Heart left ventricle (tissue), 16 donors: ENCODE measurements around the gene EVC. TPM values are rescaled to one million over a fixed set of nuclear protein-coding genes. Genes with fewer than 3 reads are reported as not detected.

Experiments
- ATAC-seq, 4 donors: fragments of 200-7000 bp; cut with Tn5 transposase; one replicate each; pipeline ENCODE4 v1.9.1; 2020 to 2022; ENCODE audit warnings: moderate library complexity in 4 of 4, mild to moderate bottlenecking in 3 of 4, moderate number of reproducible peaks in 1 of 4
- DNase-seq, 5 donors: peaks; one replicate each; pipeline ENCODE4 v3.0.0-alpha.2; 2020
- H3K27ac ChIP-seq, 12 donors: fragments of 200-600 bp; sonication (generic) in 4 of 12; one replicate each; pipeline versions ENCODE4 v1.5.0 to v1.8.0; 2016 to 2022; ENCODE audit warnings: mild to moderate bottlenecking in 2 of 12
- H3K27me3 ChIP-seq, 9 donors: fragments of 200-600 bp; sonication (generic) in 2 of 9; one replicate each; pipeline versions ENCODE4 v1.5.1 to v1.8.0; 2016 to 2022; ENCODE audit warnings: mild to moderate bottlenecking in 3 of 9
- H3K36me3 ChIP-seq, 9 donors: fragments of 200-600 bp; sonication (generic) in 2 of 9; one replicate each; pipeline versions ENCODE4 v1.5.0 to v1.8.0; 2018 to 2022; ENCODE audit warnings: mild to moderate bottlenecking in 2 of 9
- H3K4me1 ChIP-seq, 12 donors: fragments of 200-600 bp; sonication (generic) in 4 of 12; one replicate each; pipeline versions ENCODE4 v1.5.0 to v1.8.0; 2016 to 2022; ENCODE audit warnings: mild to moderate bottlenecking in 3 of 12
- H3K4me3 ChIP-seq, 12 donors: fragments of 200-600 bp; sonication (generic) in 4 of 12; one replicate each; pipeline versions ENCODE4 v1.5.0 to v1.8.0; 2017 to 2022; ENCODE audit warnings: mild to moderate bottlenecking in 9 of 12, moderate library complexity in 4 of 12
- H3K9me3 ChIP-seq, 12 donors: fragments of 200-600 bp; sonication (generic) in 4 of 12; one replicate each; pipeline versions ENCODE4 v1.5.0 to v1.8.0; 2016 to 2022; ENCODE audit warnings: mild to moderate bottlenecking in 1 of 12
- CTCF ChIP-seq, 12 donors: fragments of 200-600 bp; sonication (generic) in 4 of 12; IDR thresholded peaks; one replicate each; pipeline versions ENCODE4 v1.5.0 to v1.8.0; 2018 to 2022; ENCODE audit warnings: antibody characterized with exemption in 12 of 12, mild to moderate bottlenecking in 5 of 12
- POLR2A ChIP-seq, 2 donors: fragments of 450-650 bp; IDR thresholded peaks; one replicate each; pipeline ENCODE4 v1.6.1; 2017; ENCODE audit warnings: antibody characterized with exemption in 2 of 2, mild to moderate bottlenecking in 2 of 2, moderate library complexity in 2 of 2
- WGBS, 4 donors: extraction: QIAGEN DNeasy Blood & Tissue Kit in 2 of 4; methylation state at CpG; one replicate each; pipeline versions ENCODE4 v1.1.5 to v1.1.7; 2013 to 2018; 5-methylcytosine and 5-hydroxymethylcytosine counted together
- intact Hi-C, 10 donors: fragments of 100-400 bp; cut with DNase I; formaldehyde crosslinking; loops; one replicate each; pipeline versions ENCODE4 v1.11.1 to v1.14.2; 2022
- polyA plus RNA-seq, 2 donors: library from polyadenylated mRNA; stranded (reverse); fragments of 200-250 nt; gene quantifications; one replicate each; pipeline ENCODE4 v1.2.3, GENCODE V29; 2013
- total RNA-seq, 9 donors: library from RNA; depleted of rRNA in 2 of 9; stranded (reverse); fragments of >200 nt in 2 of 9; fragmentation: NEBNext Ultra II Directional in 3 of 9; extraction: Animal tissue kit (Norgen Biotek cat#: 25700) in 3 of 9; gene quantifications; one replicate each; pipeline versions ENCODE4 v1.1.0 to v1.2.4, GENCODE V29; 2016 to 2023
- donor health status: ischemic (EF 13 %, LVEDD 7.1; RV severe dilation, severe dysfunction).
- donor health status: healthy with polysubstance abuse.
- donor health status: DM: no; HTN: yes; CAD: no.
- donor health status: DM: no; HTN: no; CAD: no.
- donor health status: ischemic (EF 25% LVEDD 6.9; RV normal size, moderate dysfunction).
- donor health status: ischemic (EF 25% LVEDD 5.7; RV mildly dilated, moderate dysfunction).
- donor health status: healthy.
- donor health status: DM: yes; HTN: yes; CAD: no.
- donor health status: ischemic (EF 35%, LVEDD 5.7; RV mildly dilated, moderate dysfunction).
- donor health status: nonischemic (EF 11% LVEDD 7.7; RV severe dilation, severe dysfunction).
- donor health status: DM: yes; HTN: yes; CAD: no.
- donor health status: PGD.
- donor health status: ischemic (EF 29% LVEDD 5.4; RV normal size, mild dysfunction).
- donor health status: nonischemic (EF 23%, LVEDD 6.1; RV moderate dilation, normal function).

The EVC gene
- total and polyA plus RNA-seq, 11 donors = 2.4 to 11.3 (median 4.1) TPM

GRCh38 chr4:5693871-5694270 lies 17.1 kb upstream of the EVC start:
- TF ChIP-seq POLR2A (IDR thresholded peaks at IDR 0.05) = no peak
- no peak for TF ChIP-seq CTCF (IDR thresholded peaks at IDR 0.05)
- Histone ChIP-seq H3K27ac (no peak overlapping the region), H3K36me3 (peaks cover 0 to 71% (median 5%) of the 10 kb centered on the region in 9 donors), H3K9me3 (no peaks in the 10 kb centered on the region), H3K4me1 (no peaks in the 10 kb centered on the region), H3K27me3 (no peaks in the 10 kb centered on the region), H3K4me3 (no peak overlapping the region)
- intact Hi-C loops = no loop called here
- no peak for ATAC-seq
- WGBS, 4 donors = 86 to 91% (median 88%) methylated on average over 4 of the region's 4 CpGs
- no peak for DNase-seq

GRCh38 chr4:5696341-5696740 lies 14.7 kb upstream of the EVC start:
- ATAC-seq (no peak), DNase-seq (no peak)
- Histone ChIP-seq H3K9me3 (no peaks in the 10 kb centered on the region), H3K27me3 (no peaks in the 10 kb centered on the region), H3K4me1 (no peaks in the 10 kb centered on the region), H3K4me3 (no peak overlapping the region), H3K27ac (no peak overlapping the region), H3K36me3 (peaks cover 0 to 52% (median 4%) of the 10 kb centered on the region in 9 donors)
- intact Hi-C loops = no loop called here
- no peak for TF ChIP-seq POLR2A (IDR thresholded peaks at IDR 0.05)
- no peak for TF ChIP-seq CTCF (IDR thresholded peaks at IDR 0.05)
- WGBS, 4 donors = 91 to 94% (median 93%) methylated on average over 9 to 11 of the region's 11 CpGs

GRCh38 chr4:5700459-5700858 lies 10.5 kb upstream of the EVC start:
- ATAC-seq (no peak), DNase-seq (no peak)
- Histone ChIP-seq H3K27ac (no peak overlapping the region), H3K4me1 (peaks cover 0 to 3% (median 0%) of the 10 kb centered on the region in 12 donors), H3K4me3 (no peak overlapping the region), H3K36me3 (peaks cover 0 to 23% (median 0%) of the 10 kb centered on the region in 9 donors), H3K9me3 (no peaks in the 10 kb centered on the region), H3K27me3 (no peaks in the 10 kb centered on the region)
- intact Hi-C loops = no loop called here
- WGBS, 4 donors = 59 to 75% (median 67%) methylated on average over 4 to 5 of the region's 5 CpGs
- TF ChIP-seq CTCF (IDR thresholded peaks at IDR 0.05) (no peak), POLR2A (IDR thresholded peaks at IDR 0.05) (no peak)

GRCh38 chr4:5701971-5702370 lies 9.0 kb upstream of the EVC start:
- H3K27me3 ChIP-seq = peaks cover 0 to 5% (median 0%) of the 10 kb centered on the region in 9 donors

More at GRCh38 chr4:5701971-5702370, 9.0 kb upstream of the EVC start:
- peaks cover 0 to 13% (median 0%) of the 10 kb centered on the region in 9 donors for H3K36me3 ChIP-seq
- H3K9me3 ChIP-seq = no peaks in the 10 kb centered on the region
- H3K4me3 ChIP-seq = no peak overlapping the region
- DNase-seq (no peak), ATAC-seq (no peak)
- WGBS, 4 donors = 85 to 93% (median 91%) methylated on average over 8 of the region's 8 CpGs
- peaks cover 0 to 14% (median 0%) of the 10 kb centered on the region in 12 donors for H3K4me1 ChIP-seq
- H3K27ac ChIP-seq = no peak overlapping the region
- TF ChIP-seq POLR2A (IDR thresholded peaks at IDR 0.05) (no peak), CTCF (IDR thresholded peaks at IDR 0.05) (no peak)
- intact Hi-C loops = no loop called here
